ENCODE results near the gene REEP3. TPM values are rescaled to one million over a fixed set of nuclear protein-coding genes. Genes with fewer than 3 reads are reported as not detected.

The REEP3 gene
- total RNA-seq, 6 experiments from 2014 or later: 66.0 to 83.2 (median 75.6) TPM

DNA sequence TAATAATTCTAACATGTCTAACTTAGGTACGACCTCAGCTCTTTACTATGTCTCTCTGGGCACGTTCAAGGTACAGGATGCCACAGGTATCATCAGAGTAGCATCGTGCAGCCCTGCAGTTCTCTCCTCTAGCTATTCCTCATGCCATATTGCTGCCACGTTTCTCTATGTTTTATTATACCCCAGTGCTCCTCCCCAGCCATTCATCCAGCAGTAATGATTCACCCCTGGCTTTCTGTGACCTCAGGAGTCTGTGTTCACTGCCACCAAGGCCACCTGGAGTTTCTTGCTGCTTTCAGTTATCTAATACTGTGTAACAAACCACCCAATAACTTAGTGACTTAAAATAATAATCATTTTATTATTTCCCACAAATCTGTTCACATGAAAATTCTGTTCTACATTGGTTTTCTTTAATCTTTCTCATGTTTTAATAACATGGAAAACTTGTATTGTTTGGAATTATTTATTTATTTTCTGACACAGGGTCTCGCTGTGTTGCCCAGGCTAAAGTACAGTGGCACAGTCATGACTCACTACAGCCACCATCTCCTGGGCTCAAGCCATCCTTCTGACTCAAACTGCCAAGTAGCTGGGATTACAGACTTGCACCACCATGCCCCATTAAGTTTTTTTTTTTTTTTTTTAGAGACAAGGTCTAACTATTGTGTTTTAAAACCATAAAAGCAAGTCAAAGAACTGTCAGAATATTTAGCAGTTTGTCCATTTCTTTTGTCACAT lies 21.8 kb downstream of the REEP3 start:
- peak; percentile 33 for DNase-seq
- no peak overlapping the region for H3K4me3 Mint-ChIP-seq
- TF ChIP-seq, protein P1, sequence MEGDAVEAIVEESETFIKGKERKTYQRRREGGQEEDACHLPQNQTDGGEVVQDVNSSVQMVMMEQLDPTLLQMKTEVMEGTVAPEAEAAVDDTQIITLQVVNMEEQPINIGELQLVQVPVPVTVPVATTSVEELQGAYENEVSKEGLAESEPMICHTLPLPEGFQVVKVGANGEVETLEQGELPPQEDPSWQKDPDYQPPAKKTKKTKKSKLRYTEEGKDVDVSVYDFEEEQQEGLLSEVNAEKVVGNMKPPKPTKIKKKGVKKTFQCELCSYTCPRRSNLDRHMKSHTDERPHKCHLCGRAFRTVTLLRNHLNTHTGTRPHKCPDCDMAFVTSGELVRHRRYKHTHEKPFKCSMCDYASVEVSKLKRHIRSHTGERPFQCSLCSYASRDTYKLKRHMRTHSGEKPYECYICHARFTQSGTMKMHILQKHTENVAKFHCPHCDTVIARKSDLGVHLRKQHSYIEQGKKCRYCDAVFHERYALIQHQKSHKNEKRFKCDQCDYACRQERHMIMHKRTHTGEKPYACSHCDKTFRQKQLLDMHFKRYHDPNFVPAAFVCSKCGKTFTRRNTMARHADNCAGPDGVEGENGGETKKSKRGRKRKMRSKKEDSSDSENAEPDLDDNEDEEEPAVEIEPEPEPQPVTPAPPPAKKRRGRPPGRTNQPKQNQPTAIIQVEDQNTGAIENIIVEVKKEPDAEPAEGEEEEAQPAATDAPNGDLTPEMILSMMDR (IDR thresholded peaks at IDR 0.05): no peak
- 0 out of 2 replicates have a peak overlapping the region, but pooled peaks have one; percentile 9 for H3K27ac Mint-ChIP-seq
- H3K9me3 Mint-ChIP-seq: no peaks in the 10 kb centered on the region
- peaks cover 16% of the 10 kb centered on the region; the same call in 1 of the 2 replicates for H3K36me3 Mint-ChIP-seq (ENCODE audit: low read depth)
- H3K4me1 Mint-ChIP-seq (ENCODE audit: low read depth): peaks cover 42% of the 10 kb centered on the region
- H3K27me3 Mint-ChIP-seq (ENCODE audit: insufficient read depth): no peaks in the 10 kb centered on the region; the same call in none of the 2 replicates

DNA sequence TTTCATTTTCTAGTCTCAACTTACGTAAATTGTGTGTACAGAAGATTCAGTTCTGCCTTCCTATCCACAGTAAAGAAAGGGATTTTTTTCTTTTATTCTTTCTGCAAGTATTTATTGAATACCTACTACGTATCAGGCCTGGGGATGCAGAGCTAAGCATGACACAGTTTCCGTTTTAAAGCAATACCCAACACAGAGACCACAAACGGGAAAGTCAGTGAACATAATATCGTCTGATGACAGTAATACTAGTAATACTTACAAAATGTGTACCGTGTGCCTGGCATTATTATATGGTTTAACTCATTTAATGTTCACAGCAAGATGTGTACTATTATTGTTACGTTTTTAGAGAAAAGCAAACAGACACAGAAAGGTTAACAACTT lies 22.4 kb downstream of the REEP3 start:
- no peak overlapping the region for H3K27ac Mint-ChIP-seq
- peaks cover 17% of the 10 kb centered on the region; the same call in 1 of the 2 replicates for H3K36me3 Mint-ChIP-seq (ENCODE audit: low read depth)
- TF ChIP-seq, protein P1 (IDR thresholded peaks at IDR 0.05): no peak
- peaks cover 45% of the 10 kb centered on the region for H3K4me1 Mint-ChIP-seq (ENCODE audit: low read depth)
- DNase-seq: no peak
- H3K9me3 Mint-ChIP-seq: no peaks in the 10 kb centered on the region
- H3K27me3 Mint-ChIP-seq (ENCODE audit: insufficient read depth): no peaks in the 10 kb centered on the region; the same call in none of the 2 replicates
- H3K4me3 Mint-ChIP-seq: no peak overlapping the region

DNA sequence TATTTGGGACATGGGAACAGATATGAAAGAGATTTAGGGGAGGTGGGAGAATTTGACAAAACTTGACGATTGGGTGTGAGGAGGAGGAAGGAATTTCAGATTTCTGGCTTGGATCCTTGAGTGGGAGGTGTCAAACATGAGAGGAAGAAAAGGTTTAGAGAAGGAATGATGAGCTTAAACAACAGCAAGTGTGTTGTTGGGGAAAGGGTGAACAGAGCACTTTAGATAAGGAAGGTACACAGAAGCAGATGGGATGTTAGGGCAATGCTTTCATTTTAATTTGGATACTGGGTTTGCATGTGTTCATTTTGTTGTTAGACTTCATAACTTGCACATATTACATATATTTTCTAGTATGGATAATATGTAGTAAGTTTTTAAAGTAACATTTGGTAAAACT lies 23.2 kb downstream of the REEP3 start:
- no peak for DNase-seq
- Mint-ChIP-seq H3K4me1 (ENCODE audit: low read depth) (peaks cover 46% of the 10 kb centered on the region), H3K27me3 (ENCODE audit: insufficient read depth) (no peaks in the 10 kb centered on the region; the same call in none of the 2 replicates), H3K4me3 (no peak overlapping the region), H3K9me3 (no peaks in the 10 kb centered on the region), H3K36me3 (ENCODE audit: low read depth) (peaks cover 17% of the 10 kb centered on the region; the same call in 1 of the 2 replicates), H3K27ac (0 out of 2 replicates have a peak overlapping the region, but pooled peaks have one; percentile 30)
- TF ChIP-seq, protein P1 (IDR thresholded peaks at IDR 0.05): no peak

DNA sequence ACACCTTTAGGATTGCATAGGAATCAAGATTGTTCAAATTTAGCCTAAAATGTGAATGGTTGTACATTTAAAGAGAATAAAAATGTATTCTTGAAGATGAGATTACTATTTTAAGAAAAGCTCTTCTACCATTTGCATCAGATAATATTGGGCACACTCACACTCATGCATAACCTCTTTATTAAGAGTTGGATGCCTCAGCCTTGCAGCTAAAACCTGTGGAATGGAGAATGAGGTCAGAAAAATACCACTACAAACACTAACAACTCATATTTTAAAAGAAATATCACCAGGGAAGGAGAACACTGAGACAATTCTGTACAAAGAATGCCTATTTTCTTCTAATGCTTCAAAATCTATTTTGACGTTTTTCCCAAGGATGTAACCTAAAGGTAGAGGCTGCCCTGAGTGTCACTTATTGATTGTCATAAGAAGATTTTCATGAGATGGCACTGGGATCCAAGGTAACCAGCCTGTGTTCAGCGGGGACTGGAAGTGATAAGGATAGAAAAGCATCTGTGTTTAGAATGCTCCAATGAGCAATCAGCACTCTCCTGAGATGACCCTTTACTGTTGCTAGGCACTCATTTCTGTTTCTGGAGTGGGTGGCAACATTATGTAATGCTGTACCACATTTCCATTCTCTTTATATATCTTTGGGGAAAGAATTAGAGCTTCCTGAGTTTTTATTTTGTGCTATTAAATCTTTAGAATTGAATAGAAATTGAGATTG lies 26.6 kb downstream of the REEP3 start:
- Mint-ChIP-seq H3K36me3 (ENCODE audit: low read depth) (peaks cover 22% of the 10 kb centered on the region; the same call in 1 of the 2 replicates), H3K9me3 (no peaks in the 10 kb centered on the region; the same call in 1 of the 2 replicates), H3K27me3 (ENCODE audit: insufficient read depth) (no peaks in the 10 kb centered on the region; the same call in none of the 2 replicates), H3K4me3 (no peak overlapping the region), H3K27ac (peak overlapping the region; percentile 67), H3K4me1 (ENCODE audit: low read depth) (peaks cover 57% of the 10 kb centered on the region)
- peak; percentile 44 for DNase-seq
- TF ChIP-seq, protein P1 (IDR thresholded peaks at IDR 0.05): no peak

DNA sequence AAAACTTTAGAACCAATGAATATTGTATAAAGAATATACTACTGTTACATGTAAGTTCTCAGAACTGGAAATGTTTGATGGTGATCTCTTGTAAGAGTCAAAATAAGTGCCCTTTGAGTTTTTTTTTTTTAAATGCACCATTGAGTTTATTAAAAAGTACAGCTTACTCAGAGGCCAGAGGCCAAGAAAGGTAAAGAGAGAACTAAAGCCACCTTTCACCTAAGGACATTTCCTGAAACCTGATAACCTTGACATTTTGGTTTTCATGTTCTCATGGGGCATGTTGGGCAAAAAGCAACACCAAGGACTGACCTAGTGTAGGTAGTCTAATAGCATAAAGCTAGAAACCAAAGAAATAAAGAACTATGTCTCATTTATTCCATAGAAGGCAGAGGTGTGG lies 27.7 kb downstream of the REEP3 start:
- Mint-ChIP-seq H3K4me1 (ENCODE audit: low read depth) (peaks cover 57% of the 10 kb centered on the region), H3K4me3 (no peak overlapping the region), H3K27me3 (ENCODE audit: insufficient read depth) (no peaks in the 10 kb centered on the region; the same call in none of the 2 replicates), H3K9me3 (no peaks in the 10 kb centered on the region; the same call in 1 of the 2 replicates), H3K36me3 (ENCODE audit: low read depth) (peaks cover 29% of the 10 kb centered on the region; the same call in 1 of the 2 replicates), H3K27ac (no peak overlapping the region)
- DNase-seq: no peak
- TF ChIP-seq, protein P1 (IDR thresholded peaks at IDR 0.05): no peak

Measured in HFFc6 (cell line).